ENCODE results near the gene DTX4.

Gene DTX4

GRCh38 chr11:59189986-59190385 lies 18.1 kb downstream of the DTX4 start:
- no peak overlapping the region for H3K4me3 ChIP-seq (ENCODE audit: control insufficient read depth, low read depth, low read length)
- DNase-seq (ENCODE audit: low read depth), result no peak
- no peak for TF ChIP-seq CTCF (IDR thresholded peaks at IDR 0.05; ENCODE audit: control insufficient read depth, insufficient read depth, low read depth, low read length, missing control alignments)

- TF ChIP-seq CTCF (IDR thresholded peaks at IDR 0.05; ENCODE audit: control insufficient read depth, insufficient read depth, low read depth, low read length, missing control alignments), result no peak
- no peak overlapping the region for H3K4me3 ChIP-seq (ENCODE audit: control insufficient read depth, low read depth, low read length)
- no peak for DNase-seq (ENCODE audit: low read depth)
These were observed 19.2 kb downstream of the DTX4 start for GRCh38 chr11:59191095-59191494.

- TF ChIP-seq CTCF (IDR thresholded peaks at IDR 0.05; ENCODE audit: control insufficient read depth, insufficient read depth, low read depth, low read length, missing control alignments), result no peak
- no peak overlapping the region for H3K4me3 ChIP-seq (ENCODE audit: control insufficient read depth, low read depth, low read length)
- no peak for DNase-seq (ENCODE audit: low read depth)
These were observed 20.0 kb downstream of the DTX4 start for GRCh38 chr11:59191890-59192289.

GRCh38 chr11:59192446-59193020 lies 20.6 kb downstream of the DTX4 start:
- no peak overlapping the region for H3K4me3 ChIP-seq (ENCODE audit: control insufficient read depth, low read depth, low read length)
- TF ChIP-seq CTCF (IDR thresholded peaks at IDR 0.05; ENCODE audit: control insufficient read depth, insufficient read depth, low read depth, low read length, missing control alignments), result no peak
- no peak for DNase-seq (ENCODE audit: low read depth)

GRCh38 chr11:59193587-59194130 lies 21.7 kb downstream of the DTX4 start:
- H3K4me3 ChIP-seq (ENCODE audit: control insufficient read depth, low read depth, low read length), result no peak overlapping the region
- TF ChIP-seq CTCF (IDR thresholded peaks at IDR 0.05; ENCODE audit: control insufficient read depth, insufficient read depth, low read depth, low read length, missing control alignments), result no peak
- DNase-seq (ENCODE audit: low read depth), result no peak

GRCh38 chr11:59195586-59195985 lies 23.7 kb downstream of the DTX4 start:
- DNase-seq (ENCODE audit: low read depth), result no peak
- no peak for TF ChIP-seq CTCF (IDR thresholded peaks at IDR 0.05; ENCODE audit: control insufficient read depth, insufficient read depth, low read depth, low read length, missing control alignments)
- H3K4me3 ChIP-seq (ENCODE audit: control insufficient read depth, low read depth, low read length), result no peak overlapping the region
